NK-92 (cell line): ENCODE results near the gene PRKCA.

Source experiments
- DNase-seq: peaks from one replicate; lab custom pipeline; 2025; ENCODE audit not compliant: unreplicated experiment; lab: John Stamatoyannopoulos, UW

PRKCA gene

DNA sequence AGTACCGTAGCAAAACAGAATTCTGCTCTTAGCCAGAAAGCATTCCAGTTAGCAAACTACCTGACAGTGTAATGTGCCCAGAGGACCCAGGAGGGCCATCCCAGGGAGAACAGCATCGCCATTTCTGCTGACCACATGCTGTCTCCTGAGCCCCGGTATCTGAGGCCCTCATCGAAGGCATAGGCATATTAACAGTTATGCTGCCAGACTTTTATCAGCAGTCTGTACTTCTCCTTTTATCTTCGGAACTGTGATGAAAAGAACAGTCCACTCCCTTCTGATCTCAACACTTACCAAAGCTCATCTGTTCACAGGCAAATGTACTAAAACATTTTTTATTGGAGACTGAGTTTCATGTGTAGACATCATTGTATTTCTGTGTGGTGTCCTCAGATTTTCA is 236.4 kb downstream of the PRKCA start:
- no peak for DNase-seq

- DNase-seq, result no peak
Observed at GRCh38 chr17:66540131-66540781, 237.8 kb downstream of the PRKCA start.

GRCh38 chr17:66541461-66542128 is 239.2 kb downstream of the PRKCA start:
- no peak for DNase-seq

DNA sequence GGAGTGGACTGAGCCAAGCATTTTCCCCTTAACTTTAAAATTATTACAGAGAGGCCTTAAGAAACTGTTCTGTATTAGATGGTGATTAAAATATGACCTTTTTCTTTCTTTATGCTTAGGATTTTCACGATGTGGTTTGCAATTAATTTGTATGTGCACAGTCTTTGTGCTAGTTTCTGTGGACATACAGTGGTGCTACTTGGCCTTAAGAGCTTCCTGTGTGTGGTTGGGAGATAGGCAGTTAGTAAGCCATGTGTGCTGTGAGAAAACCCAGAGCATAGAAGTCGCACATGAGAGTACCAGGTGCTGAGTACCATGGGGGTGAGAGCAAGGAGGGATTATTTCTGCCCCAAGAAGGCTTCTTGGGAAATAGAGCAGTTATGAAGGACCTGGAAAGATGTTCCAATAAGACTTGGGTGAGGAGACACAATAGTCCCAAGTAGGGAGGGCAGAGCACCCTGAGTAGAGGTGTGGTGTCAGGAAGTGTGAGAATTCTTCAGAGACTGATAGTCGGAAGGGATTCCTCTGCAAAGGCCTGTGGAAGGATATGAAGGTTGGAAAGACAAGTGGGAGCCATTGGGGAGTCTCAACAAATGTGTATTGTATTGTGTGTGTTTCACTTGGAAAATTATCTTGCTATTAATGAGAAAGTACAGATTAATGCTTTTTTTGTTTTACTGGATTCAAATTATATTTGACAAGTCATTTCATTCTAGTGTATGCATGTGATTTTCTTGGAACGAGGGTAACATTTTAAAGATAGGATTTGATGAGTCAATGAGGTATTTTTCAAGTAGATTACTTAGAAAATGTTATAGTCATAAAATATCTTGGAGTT is 239.9 kb downstream of the PRKCA start:
- no peak for DNase-seq

DNA sequence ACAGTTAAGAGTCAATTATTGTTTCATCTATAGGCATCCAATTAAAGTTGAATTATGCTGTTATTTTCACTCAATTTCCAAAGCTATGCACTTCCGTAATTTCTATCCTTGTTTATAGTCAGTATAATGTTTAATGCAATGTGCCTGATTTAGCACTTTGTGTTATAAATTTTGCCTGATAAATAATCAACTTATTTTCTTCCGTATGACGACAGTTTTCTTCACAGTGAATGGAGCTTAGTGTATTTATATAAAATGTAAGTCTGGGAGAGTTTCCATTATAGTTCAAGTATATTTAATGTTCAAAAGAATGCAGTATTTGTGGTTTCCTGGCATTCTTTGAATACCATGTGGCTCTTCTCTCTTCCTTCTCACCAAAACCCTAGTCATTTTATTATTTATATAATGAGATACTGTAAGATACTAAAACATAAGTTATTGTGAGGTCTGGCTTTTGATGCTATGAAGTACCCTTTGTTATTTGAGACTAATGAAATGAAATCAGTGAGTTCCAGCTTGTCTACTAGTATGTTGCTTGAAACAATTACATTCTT is 240.6 kb downstream of the PRKCA start:
- DNase-seq, result no peak

GRCh38 chr17:66543526-66543925 is 241.1 kb downstream of the PRKCA start:
- no peak for DNase-seq

GRCh38 chr17:66545918-66546317 is 243.5 kb downstream of the PRKCA start:
- DNase-seq, result no peak

DNA sequence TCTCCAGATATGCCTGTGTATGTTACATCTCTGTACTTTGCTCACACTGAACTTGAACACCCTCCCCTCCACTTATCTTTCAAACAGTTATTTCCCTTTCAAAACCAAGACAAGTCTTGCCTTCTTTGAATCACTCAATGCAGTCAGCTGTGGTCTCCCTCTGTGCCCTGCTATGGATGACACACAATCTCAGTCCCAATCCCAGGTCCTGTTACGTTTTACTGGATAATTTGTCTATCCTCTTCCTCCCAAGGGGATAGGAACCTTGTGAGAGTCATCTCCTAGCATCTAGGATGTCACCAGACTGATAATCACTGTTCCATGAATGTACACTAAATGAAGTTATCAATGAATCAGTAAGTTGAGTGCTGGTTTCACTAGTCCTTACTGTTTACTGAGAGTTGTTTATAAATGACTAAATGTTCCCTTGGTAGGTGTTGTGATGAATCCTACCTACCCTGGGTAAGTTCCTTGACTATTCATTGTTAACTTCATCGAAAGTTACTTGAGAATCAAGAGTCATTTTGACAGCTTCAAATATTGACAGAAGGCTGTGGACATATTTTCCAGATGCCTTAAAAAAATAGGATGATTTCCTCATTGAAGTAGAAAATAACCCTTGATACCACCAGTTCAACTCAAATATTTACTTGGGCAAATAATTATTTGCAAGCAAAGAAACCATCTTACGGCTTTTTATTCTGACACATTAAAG is 244.9 kb downstream of the PRKCA start:
- no peak for DNase-seq

GRCh38 chr17:66548158-66548557 is 245.7 kb downstream of the PRKCA start:
- no peak for DNase-seq

DNA sequence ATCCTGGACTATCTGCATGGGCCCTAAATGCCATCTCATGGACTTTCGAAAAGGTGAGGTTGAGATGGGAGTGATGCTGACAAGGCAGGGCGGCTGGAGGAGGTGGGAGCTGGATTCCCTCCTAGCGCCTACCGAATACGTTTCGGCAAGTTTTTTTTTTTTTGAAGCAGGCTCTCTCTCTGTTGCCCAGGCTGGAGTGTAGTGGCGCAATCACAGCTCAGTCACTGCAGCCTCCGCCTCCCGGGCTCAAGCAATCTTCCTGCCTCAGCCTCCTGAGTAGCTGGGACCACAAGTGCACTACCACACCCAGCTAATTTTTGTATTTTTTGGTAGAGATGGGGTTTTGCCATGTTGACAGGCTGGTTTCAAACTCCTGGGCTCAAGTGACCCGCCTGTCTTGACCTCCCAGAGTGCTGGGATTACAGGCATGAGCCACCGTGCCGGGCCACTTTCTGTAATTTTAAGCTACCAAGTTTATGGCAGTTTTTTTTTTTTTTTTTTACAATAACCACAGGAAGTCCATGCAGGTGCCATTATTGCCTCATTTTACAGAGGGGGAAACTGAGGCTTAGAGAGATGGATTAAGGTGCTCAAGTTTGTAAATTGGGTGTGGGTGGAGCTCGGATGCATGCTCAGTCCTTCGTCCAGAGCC is 246.4 kb downstream of the PRKCA start:
- no peak for DNase-seq

DNA sequence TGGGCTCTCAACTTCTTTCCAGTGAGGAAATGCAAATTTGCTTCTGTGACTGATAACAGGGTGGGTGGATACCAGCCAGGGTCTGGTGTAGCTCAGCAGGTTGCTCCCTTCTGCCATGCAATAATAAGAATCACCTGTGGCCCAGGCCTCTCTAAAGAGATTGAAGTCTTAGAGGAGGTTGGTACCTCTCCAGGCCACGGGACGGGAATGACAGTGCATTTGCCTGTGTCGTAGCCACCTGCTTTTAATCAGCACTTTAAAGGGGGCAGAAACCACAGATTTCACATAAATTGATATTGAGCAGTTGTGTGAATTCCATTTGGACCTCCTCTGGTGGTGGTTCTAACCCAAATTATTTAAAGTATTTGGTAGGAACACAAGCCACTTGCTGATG is 246.9 kb downstream of the PRKCA start:
- no peak for DNase-seq

DNA sequence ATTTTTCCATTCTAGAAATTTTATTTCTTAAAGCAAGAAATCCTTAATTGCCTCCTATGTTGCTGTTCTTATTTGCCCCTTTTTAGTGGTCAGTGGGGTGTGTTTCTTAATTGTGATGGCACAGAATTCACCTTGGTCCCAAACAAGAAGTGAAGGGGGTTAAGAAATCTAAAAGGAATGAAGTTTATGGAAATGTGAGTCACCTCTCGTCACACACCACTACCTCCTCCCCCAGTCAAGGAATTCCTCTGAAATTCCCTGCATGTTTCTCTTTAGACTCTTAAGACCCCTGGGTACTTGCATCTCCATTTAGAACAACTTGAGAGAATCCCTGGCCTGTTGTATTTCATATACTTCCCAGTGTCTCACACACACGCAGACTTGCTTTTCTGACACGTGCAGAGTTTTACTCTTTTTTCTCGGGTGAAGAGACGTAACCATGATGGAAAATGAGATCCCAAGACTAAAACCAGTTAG is 247.4 kb downstream of the PRKCA start:
- no peak for DNase-seq

- no peak for DNase-seq
Observed at GRCh38 chr17:66551839-66552238, 249.4 kb downstream of the PRKCA start.

DNA sequence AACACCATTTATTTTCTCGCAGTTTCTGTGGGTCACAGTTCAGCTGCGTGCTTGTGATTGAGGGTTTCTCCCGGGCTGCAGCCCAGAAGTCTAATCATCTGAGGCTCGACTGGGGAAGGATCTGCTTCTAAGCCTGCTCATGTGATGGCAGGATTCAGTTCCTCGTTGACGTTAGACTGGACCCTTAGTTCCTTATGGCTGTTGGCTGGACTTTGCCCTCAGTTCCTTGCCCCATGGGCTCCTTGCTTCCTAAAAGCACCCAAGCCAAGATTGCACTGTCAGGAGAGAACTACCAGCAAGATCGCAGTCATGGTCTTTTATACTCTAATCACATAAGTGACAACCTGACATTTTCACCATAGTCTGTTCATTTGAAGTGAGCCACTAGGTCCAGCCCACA is 250.0 kb downstream of the PRKCA start:
- DNase-seq, result no peak

DNA sequence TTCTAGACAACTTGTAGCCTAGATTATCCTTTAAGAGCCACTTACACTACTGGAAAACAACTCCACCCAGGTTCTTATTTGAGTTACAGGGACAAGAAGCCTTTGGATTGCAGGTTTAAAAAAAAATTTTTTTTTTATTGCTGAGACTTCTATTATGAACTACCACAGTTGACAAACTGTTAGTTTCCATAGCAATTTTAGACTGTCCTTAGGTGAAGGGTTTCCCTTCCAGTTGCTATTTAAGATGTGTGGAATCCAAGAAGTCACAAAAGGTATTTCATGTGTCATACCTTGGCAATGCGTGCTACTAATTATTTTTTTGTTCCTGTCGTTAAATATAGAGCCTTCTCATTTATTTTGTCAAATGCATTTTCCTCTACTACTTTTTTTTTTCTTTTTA is 253.2 kb downstream of the PRKCA start:
- no peak for DNase-seq

DNA sequence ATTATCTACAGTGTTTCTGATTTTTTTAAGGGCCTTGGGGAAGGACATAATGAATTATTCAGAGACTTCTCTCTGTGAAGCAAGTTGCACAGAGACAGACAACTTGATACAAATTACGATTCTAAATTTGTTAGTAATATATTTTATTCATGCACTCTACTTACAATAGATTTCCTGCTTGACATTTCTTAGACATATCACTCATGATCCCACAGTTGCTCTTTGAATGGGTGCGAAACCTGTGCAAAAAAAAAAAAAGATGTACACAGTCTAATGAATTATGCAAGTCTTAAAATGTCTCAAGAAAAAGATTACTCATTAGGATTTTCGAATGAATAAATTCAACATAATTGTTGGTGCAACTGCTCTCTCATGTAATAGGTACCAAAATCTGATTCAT is 254.8 kb downstream of the PRKCA start:
- DNase-seq, result no peak

GRCh38 chr17:66557886-66558285 is 255.5 kb downstream of the PRKCA start:
- no peak for DNase-seq

- DNase-seq, result no peak
Observed at GRCh38 chr17:66560691-66561090, 258.3 kb downstream of the PRKCA start.

DNA sequence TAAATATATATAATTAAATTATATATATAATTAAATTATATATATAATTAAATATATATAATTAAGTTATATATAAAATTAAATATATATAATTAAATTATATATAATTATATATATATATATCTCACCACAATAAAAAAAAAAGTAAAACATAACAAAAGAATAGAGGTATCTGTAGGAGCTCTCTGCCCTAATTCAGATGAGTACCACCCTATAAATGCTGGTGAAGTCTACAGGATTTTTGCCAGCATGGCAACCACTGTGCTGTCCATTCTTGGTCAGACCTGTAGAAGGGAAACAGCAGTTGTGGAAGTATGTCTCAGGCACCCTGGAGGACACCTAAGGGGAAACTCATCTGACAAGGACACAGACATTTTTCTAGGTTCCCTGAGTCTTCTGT is 259.7 kb downstream of the PRKCA start:
- DNase-seq, result no peak

DNA sequence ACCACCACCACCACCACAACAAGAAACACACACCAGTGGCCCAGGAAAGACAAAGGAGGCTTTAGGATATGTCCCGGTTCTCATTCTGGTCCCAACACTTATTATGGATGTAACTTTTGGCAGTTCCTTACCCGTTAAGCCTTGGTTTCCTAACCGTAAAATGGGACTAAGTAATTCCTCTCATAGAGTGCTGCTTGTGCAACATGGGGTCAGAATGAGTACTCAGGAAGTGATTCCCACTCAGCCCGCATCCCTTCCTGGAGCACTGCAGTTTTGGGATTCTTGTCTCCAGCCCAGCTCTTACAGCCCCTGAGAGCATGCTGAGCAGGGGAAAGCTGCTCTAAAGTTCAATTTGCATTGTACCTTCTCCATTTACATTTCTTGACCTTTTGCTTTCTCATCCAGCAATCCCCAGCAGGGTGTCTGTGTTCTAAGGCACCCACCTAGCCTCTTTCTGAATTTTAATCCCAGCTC is 262.6 kb downstream of the PRKCA start:
- no peak for DNase-seq
